ENCODE data around the gene NGB. TPM values are rescaled to one million over a fixed set of nuclear protein-coding genes. Genes with fewer than 3 reads are reported as not detected.

The NGB gene, protein sequence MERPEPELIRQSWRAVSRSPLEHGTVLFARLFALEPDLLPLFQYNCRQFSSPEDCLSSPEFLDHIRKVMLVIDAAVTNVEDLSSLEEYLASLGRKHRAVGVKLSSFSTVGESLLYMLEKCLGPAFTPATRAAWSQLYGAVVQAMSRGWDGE
- total RNA-seq (2014; rRNA removed) (not detected in 2 replicates), Bru-seq, nascent RNA (not detected), BruChase-seq, experiment 1, labeled RNA remaining after a 6-hour chase (not detected), BruChase-seq, experiment 2, labeled RNA remaining after a 2-hour chase (not detected)
- long read RNA-seq: 0 reads

DNA sequence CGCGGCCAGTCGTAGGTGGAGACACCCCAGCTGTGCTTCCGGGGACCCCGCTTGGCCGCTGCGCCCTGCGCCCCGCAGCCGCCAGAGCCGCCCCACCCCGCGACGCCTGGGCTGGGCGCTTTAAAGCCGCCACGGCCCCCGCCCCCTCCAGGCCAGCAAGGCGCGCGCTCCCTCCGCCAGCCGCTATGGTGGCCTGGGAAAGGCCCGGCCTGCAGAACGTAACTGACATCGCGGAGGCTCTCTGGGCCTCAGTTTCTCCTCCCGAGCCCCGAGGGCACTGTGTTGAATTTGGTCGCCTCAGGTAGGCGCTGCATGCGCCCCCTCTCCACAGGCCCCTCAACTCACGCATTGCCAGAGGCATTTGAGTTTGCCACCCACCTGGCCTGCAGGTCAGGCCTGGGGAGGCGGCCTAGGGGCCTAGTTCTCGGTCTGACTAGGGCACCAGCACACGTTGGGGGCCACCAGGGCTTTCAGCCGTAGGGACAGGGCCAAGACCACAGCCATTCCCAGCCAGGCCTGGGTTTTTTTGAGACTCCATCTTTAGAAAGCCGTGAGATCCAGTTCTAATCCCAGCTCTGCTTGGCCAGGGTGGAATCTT is at the start of gene NGB:
NGB (minus strand) TSS at position 94 of the 598 bp plus-strand sequence. CDS start 269 bp downstream, outside the sequence.
- ATAC-seq: no peak

GRCh38 chr14:77320238-77320935 is 49.4 kb upstream of the NGB start, which contains the start of gene POMT2:
TSS of gene POMT2 (minus strand) at chr14:77320883. CDS start at chr14:77320681, 202 bp downstream.
- Histone ChIP-seq H3K27me3 (ENCODE audit: low read length) (no peaks in the 10 kb centered on the region), H3K27ac (ENCODE audit: low read length) (peak within 1 kb of the TSS; percentile 88), H3K9me3 (ENCODE audit: low read length) (no peaks in the 10 kb centered on the region), H2AFZ (ENCODE audit: low read length) (peak within 1 kb of the TSS; percentile 93), H3K79me2 (ENCODE audit: low read length) (peaks cover 53% of the 10 kb centered on the region), H3K9me2 (replicated peaks; ENCODE audit: low read length) (no peaks in the 10 kb centered on the region), H4K20me1 (ENCODE audit: low read length) (peaks cover 16% of the 10 kb centered on the region; the same call in 1 of the 2 replicates), H3K4me1 (ENCODE audit: insufficient read depth, low read length) (peaks cover 42% of the 10 kb centered on the region), H3K9ac (ENCODE audit: low read length) (peak within 1 kb of the TSS; percentile 93), H3K4me2 (ENCODE audit: low read length) (peak within 1 kb of the TSS; percentile 90), H3K36me3 (ENCODE audit: low read depth, low read length) (no peaks in the 10 kb centered on the region), H3F3A (ENCODE audit: low read length, unreplicated experiment) (no peaks in the 10 kb centered on the region), H3K4me3 (ENCODE audit: low read length) (peak within 1 kb of the TSS; percentile 86)
- DNase-seq: peak; percentile 98
- ChIA-PET POLR2A (ENCODE audit: unreplicated experiment) (interaction anchor here (0.8 kb wide), 2 partner anchors 15 to 57 kb away, joined by 3 to 4 read pairs; partner anchors contain the start of genes SAMD15 and TMED8), CTCF (interaction anchor here (0.7 to 0.8 kb wide), 4 partner anchors 17 to 284 kb away, joined by 4 to 8 read pairs (median 6); no protein-coding TSS in a partner anchor)
- intact Hi-C loops (cut with micrococcal nuclease): loop anchor here (1.0 to 2.0 kb wide), 3 partner anchors 17 to 222 kb away; partner anchors contain the start of genes CIPC, SAMD15 and TMED8
- BruUV-seq (replicated peaks): no TSS peak
- peak; percentile 66 for ATAC-seq
- TF ChIP-seq EZH2phosphoT487 (IDR thresholded peaks at IDR 0.05; ENCODE audit: borderline replicate concordance, low read length) (no peak), CTCF (conservative IDR thresholded peaks at IDR 0.05; ENCODE audit: low read depth, low read length) (peak; percentile 52; the same call in 1 of the 2 replicates)

More for the DNA sequence above, at the start of gene NGB:
- no peaks in the 10 kb centered on the region for H3K79me2 ChIP-seq (ENCODE audit: low read length)
- no peaks in the 10 kb centered on the region for H3F3A ChIP-seq (ENCODE audit: low read length, unreplicated experiment)
- POLR2A ChIA-PET (ENCODE audit: unreplicated experiment): no interaction called here
- no peak within 1 kb of the TSS for H3K4me2 ChIP-seq (ENCODE audit: low read length)
- BruUV-seq (replicated peaks): no TSS peak
- no peak within 1 kb of the TSS for H3K27ac ChIP-seq (ENCODE audit: low read length)
- no peaks in the 10 kb centered on the region for H4K20me1 ChIP-seq (ENCODE audit: low read length)
- no peaks in the 10 kb centered on the region for H3K4me1 ChIP-seq (ENCODE audit: insufficient read depth, low read length)
- CTCF ChIA-PET: no interaction called here
- intact Hi-C loops (cut with micrococcal nuclease): no loop called here
- TF ChIP-seq EZH2phosphoT487 (IDR thresholded peaks at IDR 0.05; ENCODE audit: borderline replicate concordance, low read length) (no peak), CTCF (conservative IDR thresholded peaks at IDR 0.05; ENCODE audit: low read depth, low read length) (no peak), EZH2 (IDR thresholded peaks at IDR 0.05; ENCODE audit: low read length, unreplicated experiment) (no peak)
- no peak within 1 kb of the TSS for H3K4me3 ChIP-seq (ENCODE audit: low read length)
- no peaks in the 10 kb centered on the region for H3K36me3 ChIP-seq (ENCODE audit: low read depth, low read length)
- H3K27me3 ChIP-seq (ENCODE audit: low read length): peaks cover 8% of the 10 kb centered on the region; the same call in 1 of the 2 replicates
- no peak within 1 kb of the TSS for H3K9ac ChIP-seq (ENCODE audit: low read length)
- no peak for DNase-seq
- H3K9me2 ChIP-seq (replicated peaks; ENCODE audit: low read length): no peaks in the 10 kb centered on the region
- no peak within 1 kb of the TSS for H2AFZ ChIP-seq (ENCODE audit: low read length)
- H3K9me3 ChIP-seq (ENCODE audit: low read length): peaks cover 6% of the 10 kb centered on the region; the same call in 1 of the 2 replicates
